ENCODE results near the gene SYNM.

DNA sequence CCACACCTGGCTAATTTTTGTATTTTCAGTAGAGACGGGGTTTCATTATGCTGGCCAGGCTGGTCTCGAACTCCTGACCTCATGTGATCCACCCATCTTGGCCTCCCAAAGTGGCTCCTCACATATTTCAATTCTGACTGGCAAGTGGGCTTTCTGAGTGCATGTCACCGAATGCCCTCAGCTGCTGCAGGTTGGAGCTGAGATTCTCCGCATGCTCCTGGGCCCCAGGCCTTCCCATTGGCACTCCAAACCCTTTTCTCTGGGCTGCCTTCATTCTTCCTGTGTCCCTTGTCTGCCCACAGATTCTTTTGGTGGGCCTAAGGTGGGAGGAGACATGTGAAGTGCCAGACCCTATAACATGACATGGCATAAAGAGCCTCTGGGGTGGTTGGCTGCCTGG, 67.3 kb downstream of the SYNM start:
- TF ChIP-seq, protein P1, sequence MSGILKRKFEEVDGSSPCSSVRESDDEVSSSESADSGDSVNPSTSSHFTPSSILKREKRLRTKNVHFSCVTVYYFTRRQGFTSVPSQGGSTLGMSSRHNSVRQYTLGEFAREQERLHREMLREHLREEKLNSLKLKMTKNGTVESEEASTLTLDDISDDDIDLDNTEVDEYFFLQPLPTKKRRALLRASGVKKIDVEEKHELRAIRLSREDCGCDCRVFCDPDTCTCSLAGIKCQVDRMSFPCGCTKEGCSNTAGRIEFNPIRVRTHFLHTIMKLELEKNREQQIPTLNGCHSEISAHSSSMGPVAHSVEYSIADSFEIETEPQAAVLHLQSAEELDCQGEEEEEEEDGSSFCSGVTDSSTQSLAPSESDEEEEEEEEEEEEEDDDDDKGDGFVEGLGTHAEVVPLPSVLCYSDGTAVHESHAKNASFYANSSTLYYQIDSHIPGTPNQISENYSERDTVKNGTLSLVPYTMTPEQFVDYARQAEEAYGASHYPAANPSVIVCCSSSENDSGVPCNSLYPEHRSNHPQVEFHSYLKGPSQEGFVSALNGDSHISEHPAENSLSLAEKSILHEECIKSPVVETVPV (CRISPR knock-in tag; IDR thresholded peaks at IDR 0.05) = no peak
- no peak for TF ChIP-seq ZFP30 (CRISPR knock-in tag; IDR thresholded peaks at IDR 0.05)

Data from SK-N-SH treated with all-trans-retinoic acid at 6 μM for 48 hours (cell line).